Measurements from ENCODE around the gene SLBP.

The SLBP gene

DNA sequence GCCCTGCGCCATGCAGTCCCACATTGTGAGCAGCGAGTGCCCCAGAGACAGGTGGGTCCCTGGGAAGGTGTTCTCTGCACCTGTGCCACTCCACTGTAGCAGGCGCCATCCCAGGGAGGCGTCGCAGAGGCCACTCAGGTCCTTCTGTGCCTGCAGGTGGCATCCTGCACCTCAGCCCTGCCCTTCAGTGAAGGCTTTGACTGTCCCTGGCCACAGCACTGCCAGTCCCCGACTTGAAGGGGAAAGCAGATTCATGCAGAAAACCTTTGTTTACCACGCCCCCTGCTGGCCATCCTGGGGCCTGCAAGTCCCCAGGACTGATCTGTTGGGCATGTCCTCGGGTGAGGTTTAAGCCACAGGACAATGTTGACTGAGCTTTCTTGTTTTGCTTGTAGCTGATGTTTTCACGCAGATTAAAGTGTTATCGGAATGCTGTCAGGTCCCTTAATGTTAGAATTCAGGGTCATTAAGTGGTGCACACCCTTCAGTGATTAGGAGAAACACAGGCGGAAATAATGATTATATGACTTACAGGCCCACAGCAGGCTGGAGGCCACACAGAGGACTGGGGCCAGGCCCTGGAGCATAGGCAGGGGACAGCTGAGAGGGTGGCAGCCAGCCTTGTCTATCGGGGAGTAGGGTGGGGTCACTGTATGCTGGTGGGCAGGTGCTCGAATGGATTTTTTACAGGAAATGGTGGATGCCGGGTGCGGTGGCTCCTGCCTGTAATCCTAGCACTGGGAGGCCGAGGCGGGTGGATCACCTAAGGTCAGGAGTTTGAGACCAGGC, 14.2 kb upstream of the SLBP start:
- DNase-seq: peak; percentile 96

DNA sequence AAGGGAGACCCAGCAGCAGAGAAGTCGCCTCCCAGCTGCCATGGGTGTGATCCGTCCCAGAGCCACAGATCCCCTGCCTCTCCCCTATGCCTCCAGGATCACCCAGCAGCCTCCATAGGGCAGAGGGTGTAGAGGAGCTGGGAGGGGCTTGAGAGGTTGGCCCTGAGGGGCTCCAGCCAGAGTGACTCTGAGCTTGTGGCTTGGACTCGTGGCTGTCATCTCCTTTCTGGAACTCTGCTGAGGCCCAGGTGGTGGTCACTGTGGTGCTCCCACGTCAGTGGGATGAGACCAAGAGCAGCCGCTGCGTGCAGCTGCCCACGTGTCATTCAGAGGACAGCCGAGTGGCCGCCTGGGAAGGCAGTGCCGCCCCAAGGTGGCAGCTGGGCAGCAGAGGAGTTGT, 13.4 kb upstream of the SLBP start:
- no peak for DNase-seq

DNA sequence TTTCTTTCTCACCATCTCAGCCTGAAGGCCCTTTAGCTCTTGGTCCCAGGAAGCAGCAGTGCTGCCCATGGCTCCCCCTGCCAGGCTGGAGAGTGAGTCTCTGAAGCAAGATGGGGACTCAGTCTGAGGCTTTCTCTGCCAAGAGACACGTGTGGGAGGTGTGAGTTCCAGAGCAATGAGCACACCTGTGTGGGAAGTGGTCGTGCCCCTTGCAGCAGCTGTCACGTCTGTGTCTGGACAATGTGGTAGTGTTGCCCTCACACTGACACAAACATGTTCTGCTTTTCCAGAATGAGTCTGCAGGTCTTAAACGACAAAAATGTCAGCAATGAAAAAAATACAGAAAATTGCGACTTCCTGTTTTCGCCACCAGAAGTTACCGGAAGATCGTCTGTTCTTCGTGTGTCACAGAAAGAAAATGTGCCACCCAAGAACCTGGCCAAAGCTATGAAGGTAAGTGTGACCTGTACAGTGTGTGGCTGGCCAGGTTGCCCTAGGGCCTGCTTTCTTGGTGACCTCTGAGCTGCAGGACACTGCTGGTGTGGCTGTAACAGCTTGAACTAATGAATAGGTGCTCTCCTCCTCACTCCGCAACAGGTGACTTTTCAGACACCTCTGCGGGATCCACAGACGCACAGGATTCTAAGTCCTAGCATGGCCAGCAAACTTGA, 11.1 kb upstream of the SLBP start:
- DNase-seq: no peak

DNA sequence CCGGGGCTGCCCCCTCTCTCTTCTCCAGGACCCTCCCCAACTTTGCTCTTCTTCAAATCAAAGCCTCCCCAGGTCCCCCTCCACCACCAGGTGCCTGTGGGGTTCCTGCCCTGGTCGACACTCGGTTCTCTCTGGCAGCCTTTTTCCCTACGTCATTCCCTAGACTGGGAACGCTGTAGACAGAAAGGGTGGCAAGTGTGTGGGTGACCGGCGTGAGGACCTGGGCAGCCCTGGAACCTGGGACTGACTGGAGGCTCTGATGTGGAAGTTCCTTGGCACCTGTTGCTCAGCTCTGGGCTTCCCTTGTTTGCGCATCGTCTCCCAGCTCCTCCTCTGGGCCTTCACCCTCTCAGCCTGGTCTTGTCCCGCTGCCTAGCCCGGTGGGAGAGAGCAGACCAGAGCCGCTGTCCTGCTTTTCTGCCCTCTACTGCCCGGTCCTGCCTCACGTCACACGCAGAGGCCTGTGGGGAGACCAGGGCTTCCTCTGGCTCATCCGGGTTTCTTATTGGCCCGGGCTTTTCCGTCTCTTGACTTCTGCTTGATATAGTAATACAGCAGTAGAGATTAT, 10.5 kb upstream of the SLBP start:
- DNase-seq: no peak

DNA sequence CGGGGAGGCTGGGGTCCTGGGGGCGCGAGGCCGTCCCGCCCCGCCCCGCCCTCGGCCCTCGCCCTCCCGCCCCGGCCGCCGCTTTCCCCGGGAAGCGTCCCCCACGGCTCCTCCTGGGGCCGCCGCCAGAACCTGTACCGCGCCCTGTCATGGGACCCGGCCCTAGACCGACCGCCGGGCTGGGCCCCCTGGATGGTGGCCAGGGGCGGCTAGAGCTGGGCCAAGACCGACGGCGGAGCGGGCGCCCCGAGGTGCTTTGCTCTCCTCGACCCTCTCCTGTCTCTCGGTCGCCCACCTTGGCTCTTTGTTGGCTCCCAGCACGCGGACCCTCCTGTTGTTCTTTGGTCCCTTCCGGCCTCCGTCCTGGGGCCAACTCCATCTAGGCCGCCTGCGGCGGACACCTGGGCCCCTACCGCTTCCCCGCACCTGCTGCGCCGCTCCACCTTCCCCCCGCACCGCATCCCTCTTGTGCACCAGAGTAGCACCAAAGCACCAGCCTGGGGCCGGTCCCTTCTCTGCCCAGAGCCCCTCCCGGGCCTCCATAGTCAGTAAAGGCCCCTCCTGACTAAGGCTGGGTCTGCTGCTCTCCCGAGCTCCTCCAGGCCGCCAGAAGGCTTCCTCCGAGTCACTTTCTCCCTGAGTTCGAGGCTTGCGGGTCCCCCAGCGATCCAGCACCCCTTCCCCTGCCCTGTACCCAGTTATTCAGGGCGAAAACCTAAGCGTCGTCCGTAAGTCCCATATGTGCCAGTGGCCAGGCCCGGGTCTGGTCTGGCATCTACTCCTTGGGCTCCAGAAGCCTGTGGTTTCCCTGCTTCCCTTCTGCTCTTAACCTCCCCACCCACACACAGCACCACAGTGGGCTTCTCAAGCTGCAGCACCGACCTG, 9.8 kb upstream of the SLBP start:
- no peak for DNase-seq

DNA sequence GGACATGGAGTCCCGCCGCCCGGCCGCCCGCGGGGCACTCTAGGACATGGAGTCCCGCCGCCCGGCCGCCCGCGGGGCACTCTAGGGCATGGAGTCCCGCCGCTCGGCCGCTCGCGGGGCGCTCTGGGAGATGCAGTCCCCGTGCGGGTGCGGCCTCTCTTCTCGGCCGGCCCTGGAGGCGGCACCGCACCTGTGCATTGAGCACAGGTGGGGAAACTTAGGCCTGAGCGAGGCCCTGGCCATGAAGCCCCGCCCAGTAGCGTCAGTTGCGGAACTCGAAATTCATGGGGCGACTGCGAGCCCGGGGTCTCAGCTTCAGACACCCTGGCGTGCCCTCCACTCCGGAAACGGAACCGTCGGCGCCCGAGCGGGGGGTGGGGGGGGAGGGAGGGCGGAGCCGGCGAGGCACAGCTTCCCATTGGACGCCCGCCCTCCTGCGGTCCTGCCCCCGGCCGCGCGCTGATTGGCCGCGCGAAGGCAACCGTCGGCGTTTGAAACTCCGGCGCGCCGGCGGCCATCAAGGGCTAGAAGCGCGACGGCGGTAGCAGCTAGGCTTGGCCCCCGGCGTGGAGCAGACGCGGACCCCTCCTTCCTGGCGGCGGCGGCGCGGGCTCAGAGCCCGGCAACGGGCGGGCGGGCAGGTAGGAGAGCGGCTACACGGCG, 9.0 kb upstream of the SLBP start, which contains the start of the genes TACC3 and TMEM129:
Gene TACC3 (plus strand): TSS at position 519 of the 663 bp plus-strand sequence. CDS start 1,901 bp downstream, outside the sequence.
Gene TMEM129 (minus strand): TSS at position 321 of the 663 bp plus-strand sequence. CDS start 486 bp downstream, outside the sequence.
- peak; percentile 96 for DNase-seq

DNA sequence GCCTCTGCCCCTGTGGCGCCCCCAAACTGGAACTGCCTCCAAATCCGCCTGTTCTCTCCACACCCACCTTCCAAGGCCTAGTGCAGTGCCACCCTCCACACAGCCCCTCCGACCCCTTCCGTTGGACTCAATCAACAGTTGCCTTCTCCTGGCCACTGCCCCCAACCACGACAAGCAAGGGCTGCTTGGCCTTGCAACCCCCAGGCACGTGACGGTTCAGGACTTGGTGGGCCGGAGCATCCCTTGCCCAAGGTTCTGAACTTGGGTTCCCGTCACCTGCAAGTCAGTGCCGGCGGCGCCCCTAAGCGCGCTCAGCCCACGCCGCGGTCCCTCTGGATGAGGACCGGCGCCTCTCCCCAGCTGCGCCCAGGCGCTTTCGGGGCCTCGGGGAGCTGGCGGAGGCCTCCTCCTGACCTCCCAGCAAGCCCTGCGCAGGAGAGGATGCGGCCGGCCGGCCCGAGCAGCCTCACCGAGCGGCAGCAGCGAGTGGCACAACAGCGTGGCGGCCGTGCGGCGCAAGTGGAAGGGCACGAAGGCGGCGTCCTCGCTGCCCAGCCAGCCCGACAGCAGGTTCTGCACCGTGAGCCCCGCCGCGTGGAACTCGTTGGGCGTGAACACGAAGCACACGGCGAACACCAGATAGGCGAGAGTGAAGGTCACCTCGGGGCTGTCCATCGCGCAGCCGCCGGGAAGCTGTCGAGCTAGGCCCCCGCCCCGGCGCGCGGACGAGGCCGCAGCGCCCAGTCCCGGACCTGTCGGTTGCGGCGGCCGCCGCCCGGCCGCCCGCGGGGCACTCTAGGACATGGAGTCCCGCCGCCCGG, 8.3 kb upstream of the SLBP start:
- peak; percentile 72 for DNase-seq

DNA sequence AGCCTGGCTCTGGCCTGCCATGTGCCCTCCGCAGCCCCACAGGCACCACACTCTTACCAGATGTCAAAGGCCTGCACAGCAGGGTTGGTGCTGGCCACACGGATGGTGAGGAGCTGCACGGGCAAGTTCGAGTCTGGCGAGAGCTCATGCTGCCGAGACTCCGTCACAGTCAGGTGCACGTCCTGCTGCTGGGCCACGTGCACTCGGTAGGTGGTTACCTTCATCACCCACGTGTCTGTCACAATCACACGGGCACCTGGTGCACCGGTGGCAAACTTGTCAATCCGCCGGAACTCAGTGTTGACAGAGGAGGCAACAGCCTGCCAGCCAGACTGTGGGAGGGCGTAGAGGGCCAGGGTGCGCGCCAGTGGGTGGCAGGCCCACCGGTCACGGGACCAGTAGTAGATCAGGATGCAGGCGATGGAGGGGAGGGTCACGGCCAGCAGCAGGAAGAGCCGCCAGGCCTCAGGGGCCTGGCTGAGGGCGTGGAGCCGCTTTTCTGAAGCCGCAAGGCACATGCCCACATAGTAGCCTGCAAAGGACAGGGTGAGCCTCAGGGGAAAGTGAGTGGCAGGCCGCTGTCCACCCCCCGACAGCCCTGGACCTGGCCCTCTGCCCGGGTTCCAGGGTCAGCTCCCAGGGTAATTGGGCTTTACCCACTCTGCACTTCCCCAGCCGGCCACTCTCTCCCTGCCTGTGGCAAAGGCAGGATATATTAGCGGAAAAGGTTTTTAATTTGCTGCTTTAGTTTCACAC, 6.2 kb upstream of the SLBP start:
- DNase-seq: no peak

DNA sequence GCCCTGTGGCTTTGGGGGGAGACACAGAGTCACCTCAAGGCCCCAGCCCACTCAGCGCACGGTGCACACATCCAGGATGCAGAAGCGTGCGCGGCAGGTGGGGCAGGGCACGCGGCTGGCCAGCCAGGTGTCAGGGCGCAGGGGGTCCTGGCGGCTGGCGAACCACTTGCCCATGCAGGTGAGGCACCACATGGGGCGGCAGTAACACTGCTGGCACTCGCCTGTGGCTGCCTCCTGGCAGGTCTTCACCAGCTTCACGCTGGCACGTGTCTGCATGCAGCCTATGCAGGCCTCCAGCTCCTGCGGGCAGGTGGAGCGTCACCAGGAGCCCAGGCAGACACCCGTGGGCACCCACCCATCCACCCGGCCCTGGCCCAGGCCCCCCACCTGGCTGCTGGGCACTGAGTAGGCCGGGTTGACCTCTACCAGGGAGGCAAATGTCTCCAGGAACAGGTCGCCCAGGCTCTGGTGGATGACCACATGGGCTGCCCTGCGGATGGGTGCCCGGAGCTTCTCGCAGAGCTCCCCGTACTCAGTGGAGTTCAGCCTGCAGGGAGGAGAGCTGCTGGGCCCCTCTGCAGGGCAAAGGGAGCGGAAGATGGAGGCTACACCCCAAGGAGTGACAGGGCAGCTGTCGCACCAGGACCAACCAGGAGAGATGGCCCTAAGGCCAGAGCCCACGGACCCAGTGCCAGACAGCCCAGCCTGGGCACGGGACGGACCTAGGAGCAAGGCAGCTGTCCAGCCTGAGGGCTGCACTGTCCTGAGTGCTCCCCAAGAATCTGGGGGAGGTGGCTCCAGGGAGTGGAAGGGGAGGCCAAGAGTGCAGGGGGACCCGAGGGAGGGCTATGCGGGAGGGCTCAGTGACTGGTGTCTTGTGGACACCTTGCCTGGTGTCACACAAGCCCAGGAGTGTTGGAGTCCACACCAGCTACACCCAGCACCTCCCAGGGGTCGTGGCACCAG, 5.3 kb upstream of the SLBP start:
- no peak for DNase-seq

DNA sequence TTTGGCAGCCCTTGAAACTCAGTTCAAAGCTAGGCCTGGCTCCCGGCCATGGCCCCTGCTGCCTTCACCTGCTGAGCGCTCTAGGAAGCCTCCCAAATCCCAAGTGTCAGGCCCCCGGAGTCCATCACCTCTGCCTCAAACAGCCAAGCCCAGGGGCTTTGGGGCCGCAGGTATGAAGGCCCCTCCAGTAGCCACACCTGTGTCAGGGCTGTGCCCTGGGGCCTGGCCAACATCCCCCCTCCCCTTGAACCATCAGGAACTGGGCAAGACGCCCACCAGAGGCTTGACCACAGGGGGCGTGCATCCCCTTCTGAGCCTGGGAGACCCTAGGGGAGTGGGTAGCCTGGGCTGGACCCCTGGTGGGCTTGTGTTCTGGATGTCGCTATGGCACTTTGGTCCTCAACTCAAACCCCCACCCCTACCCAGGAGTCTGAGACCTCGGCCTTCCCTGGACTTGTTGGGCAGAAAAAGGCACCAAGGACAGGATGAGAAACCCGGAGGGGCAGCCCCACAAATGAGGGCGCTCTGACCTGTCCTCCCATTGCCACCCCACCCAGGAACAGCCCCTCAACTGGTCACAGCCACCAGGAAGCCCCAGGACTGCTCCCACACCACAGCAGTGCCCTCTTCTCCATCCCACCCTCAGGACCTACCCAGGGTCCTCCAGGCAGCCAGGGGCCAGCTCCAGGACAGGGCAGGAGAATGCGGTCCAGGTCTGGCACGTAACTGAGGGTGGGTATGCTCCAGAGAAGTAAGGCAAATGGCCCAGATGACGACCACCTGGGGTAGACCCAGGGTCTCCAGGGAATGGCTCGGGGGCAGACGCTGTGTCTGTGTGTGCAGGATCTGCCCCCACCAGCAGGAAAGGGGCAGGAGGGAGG, 4.2 kb upstream of the SLBP start:
- no peak for DNase-seq

DNA sequence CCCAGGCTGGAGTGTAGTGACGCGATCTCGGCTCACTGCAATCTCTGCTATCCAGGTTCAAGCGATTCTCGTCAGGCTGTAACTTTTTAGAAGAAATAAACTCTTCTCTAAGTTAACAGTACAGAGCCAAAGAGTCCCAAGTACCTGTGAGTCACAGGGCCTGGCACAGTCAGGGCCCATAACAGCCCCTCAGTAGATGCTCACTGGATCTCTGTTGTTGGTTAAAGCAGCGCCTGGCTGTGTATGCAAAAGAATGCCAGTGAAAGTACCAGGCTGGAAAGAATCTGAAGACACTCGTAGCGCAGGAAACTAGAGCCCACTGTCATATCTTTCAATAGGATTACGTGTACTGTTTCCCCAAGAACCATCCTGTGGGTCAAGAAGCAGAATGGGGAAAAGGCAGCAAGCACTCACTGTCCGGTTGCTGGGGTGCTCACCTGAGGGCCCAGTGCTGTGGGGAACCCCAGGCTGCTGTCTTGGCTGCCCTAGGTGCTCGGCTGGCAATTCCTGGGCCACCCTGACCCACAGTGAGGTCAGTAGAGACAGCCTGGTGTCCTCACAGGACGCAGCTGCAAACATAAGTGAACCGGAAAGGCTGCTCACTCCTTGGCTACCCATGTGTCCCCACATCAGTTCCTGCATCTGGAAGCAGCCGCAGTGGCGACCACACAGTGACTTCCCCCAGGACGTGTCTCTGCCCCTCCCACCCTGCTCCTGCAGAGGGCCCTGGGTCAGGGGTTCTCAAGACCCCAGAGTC, 3.1 kb upstream of the SLBP start:
- no peak for DNase-seq

DNA sequence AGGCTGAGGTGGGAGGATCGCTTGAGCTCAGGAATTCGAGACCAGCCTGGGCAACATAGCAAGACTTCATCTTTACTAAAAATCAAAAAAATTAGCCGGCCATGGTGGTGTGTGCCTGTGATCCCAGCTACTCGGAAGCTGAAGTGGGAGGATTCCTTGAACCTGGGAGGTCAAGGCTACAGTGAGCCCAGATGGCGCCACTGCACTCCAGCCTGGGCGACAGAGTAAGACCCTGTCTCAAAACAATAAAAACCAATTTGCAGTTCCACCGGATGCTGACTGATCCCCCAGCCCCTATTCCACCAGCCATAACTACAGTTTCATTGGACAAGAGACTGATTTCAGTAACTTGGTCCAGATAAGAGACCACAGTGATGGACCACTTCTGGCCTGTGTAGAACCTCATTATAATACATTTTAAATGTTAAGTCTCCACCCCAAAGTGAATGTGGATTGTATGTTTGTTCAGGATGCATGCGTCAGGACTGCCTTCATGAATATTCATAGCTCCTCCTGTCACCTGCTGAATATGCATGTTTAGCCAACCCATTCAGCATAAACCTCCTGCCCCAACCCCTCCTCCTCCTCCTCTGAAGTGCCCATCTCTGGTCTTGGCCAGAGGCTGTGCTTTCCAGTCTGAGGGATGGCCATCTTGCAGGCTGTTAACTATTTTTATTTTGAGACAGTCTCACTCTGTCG, 2.3 kb upstream of the SLBP start:
- DNase-seq: no peak

DNA sequence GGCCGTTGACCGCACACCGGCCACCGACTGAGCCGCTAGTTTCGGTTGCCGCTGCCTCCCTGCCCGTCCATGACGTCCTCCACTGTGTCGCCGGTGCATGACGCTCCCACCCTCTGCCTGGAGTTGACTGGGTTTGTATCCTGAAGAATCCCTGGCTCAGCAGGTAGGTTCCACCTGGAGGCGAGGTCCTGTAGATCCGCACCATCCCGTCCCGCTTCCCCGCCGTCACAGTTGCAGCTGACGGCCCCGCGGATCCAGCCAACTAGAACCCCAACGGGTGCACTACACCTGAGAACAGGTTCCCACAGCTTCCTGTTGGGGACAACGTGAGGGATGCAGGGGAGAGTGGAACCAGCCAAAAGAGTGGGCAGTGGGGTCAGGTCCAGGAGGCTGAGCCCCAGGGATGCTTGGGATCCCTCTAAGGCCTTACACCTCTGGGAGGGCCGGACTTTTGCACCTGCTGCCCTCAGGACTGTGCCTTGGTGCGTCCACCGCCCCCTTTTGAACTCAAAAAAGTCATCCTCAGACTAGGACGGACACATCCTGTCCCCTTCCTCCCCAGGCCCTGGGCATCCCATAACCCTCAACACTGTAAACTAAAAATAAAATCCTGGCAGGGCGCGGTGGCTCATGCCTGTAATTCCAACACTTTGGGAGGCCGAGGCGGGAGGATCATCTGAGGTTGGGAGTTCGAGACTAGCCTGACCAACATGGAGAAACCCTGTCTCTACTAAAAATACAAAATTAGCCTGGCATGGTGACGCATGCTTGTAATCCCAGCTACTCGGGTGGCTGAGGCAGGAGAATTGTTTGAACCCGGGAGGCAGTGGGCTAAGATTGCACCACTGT, 1.1 kb upstream of the SLBP start:
- no peak for DNase-seq

DNA sequence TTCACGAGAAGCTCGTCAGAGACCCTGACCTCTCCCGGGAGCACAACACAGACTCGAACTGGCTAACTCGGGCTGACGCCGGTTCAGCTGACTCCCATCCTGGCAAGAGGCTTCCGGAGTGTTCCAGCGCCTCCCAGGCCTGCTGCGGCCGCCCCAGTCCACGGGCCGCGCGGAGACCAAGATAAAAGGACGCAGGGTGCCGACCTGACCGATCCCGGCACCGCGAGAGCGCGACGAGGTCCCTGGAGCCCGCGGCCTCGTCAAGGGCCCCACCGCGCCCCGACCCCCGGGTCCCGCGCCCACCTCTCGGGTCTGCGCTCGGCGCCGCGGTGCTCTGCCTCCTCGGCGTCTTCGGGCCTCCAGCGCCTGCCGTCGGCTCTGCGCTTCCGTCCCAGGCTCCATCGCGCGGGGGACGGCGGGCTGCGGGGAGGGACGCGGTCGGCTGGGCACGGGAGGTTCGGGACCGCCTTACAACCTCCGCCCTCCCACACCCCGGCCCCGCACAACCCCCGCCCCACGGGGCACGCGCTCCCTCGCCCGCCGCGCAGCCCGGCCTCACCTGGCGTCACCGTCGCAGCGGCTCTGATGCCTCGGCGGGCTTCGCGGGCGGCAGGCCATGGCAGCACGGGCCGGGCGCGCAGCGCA, 426 bp downstream of the SLBP start:
- peak; percentile 72 for DNase-seq

DNA sequence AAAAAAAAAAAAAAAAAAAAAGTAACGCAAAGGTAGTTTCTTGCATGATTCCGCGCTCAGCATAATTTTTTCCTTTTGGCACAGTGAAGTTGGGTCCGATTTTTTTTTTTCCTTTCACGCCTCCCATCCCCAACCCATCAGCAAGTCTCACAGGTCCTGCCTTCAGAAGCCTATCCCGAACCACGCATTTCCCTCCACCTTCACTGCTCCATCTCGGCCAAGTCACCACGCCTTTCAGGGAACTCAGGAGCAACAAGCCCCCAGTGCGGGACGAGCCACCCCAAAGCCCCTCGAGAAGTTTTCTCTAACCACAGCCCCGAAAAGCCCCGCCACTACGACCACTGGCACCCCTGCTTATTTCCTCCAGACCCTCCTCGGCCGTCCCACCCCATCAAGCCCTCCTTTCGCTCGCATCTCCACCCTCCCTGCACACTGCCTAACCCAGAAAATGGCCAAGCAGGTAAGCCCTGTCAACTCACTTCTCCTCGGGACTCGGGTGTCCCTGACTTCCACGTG, 1.0 kb downstream of the SLBP start:
- DNase-seq: no peak
